ENCODE data around the gene KRTAP20-3.

KRTAP20-3 gene

GRCh38 chr21:30689822-30690221 lies 47.2 kb downstream of the KRTAP20-3 start:
- DNase-seq = no peak
